Astrocyte (in vitro differentiated cells and primary cell): Measurements from ENCODE around the gene TARS2.

Experiments
- CTCF ChIP-seq: IDR thresholded peaks from 2 replicates; pipeline ENCODE4 v1.5.1; 2011; ENCODE audit warnings: low read depth, mild to moderate bottlenecking, inconsistent platforms, low read length, moderate library complexity; ENCODE audit not compliant: insufficient read depth
- EZH2 ChIP-seq: IDR thresholded peaks from 2 replicates; pipeline ENCODE4 v1.6.1; 2012; ENCODE audit warnings: mild to moderate bottlenecking, low read length, inconsistent platforms; ENCODE audit not compliant: insufficient read depth

- no peak for TF ChIP-seq CTCF
- TF ChIP-seq EZH2 = no peak
Measured at GRCh38 chr1:150505431-150505830, 18.2 kb downstream of the TARS2 start.
